MM.1S (cell line): ENCODE results near the gene RASA4B.
"Not testable (repeated sequence)": the region's sequence is repeated elsewhere in the genome, so short reads cannot be mapped to it uniquely, and the experiment has no call there.

ENCODE experiments used
- DNase-seq: peaks from one replicate; pipeline ENCODE4 v3.0.0-alpha.2; 2015
- H2AFZ ChIP-seq: fragments of 300-600 bp; sonication (generic); 2 replicates; pipeline ENCODE4 v1.6.0; 2016; ENCODE audit warnings: antibody characterized with exemption, low read length
- H3F3A ChIP-seq: fragments of 300-600 bp; sonication (generic); 2 replicates; pipeline ENCODE4 v1.6.1; 2016; ENCODE audit warnings: mild to moderate bottlenecking, antibody characterized with exemption, low read length, moderate library complexity, mixed read lengths; ENCODE audit not compliant: insufficient read depth
- H3K27ac ChIP-seq: fragments of 300-600 bp; sonication (generic); 2 replicates; pipeline ENCODE4 v1.5.1; 2016; ENCODE audit warnings: mild to moderate bottlenecking, low read length
- H3K27me3 ChIP-seq: fragments of 300-600 bp; sonication (generic); replicated peaks from 2 replicates; pipeline ENCODE4 v1.6.0; 2016; ENCODE audit warnings: low read length; ENCODE audit not compliant: insufficient read depth
- H3K36me3 ChIP-seq: fragments of 300-600 bp; sonication (generic); replicated peaks from 2 replicates; pipeline ENCODE4 v1.6.1; 2016; ENCODE audit warnings: mild to moderate bottlenecking, low read length, mixed read lengths; ENCODE audit not compliant: insufficient read depth
- H3K4me1 ChIP-seq: fragments of 300-600 bp; sonication (generic); 2 replicates; pipeline ENCODE4 v1.6.1; 2016; ENCODE audit warnings: low read length, mixed read lengths
- H3K4me2 ChIP-seq: fragments of 300-600 bp; sonication (generic); 2 replicates; pipeline ENCODE4 v1.6.0; 2016; ENCODE audit warnings: low read depth, low read length
- H3K4me3 ChIP-seq: fragments of 300-600 bp; sonication (generic); 2 replicates; pipeline ENCODE4 v1.5.1; 2016; ENCODE audit warnings: low read length, mixed read lengths
- H3K79me2 ChIP-seq: fragments of 300-600 bp; sonication (generic); 2 replicates; pipeline ENCODE4 v1.6.1; 2016; ENCODE audit warnings: mixed run types, low read length, mixed read lengths
- H3K9ac ChIP-seq: fragments of 300-600 bp; sonication (generic); 2 replicates; pipeline ENCODE4 v1.6.1; 2016; ENCODE audit warnings: low read length, mixed read lengths
- H3K9me2 ChIP-seq: fragments of 300-600 bp; sonication (generic); replicated peaks from 2 replicates; pipeline ENCODE4 v1.6.1; 2016; ENCODE audit warnings: mild to moderate bottlenecking, low read length, mixed read lengths; ENCODE audit not compliant: insufficient read depth
- H3K9me3 ChIP-seq: fragments of 300-600 bp; sonication (generic); replicated peaks from 2 replicates; pipeline ENCODE4 v1.6.1; 2016; ENCODE audit warnings: mild to moderate bottlenecking, low read length, mixed read lengths; ENCODE audit not compliant: insufficient read depth
- H4K20me1 ChIP-seq: fragments of 300-600 bp; sonication (generic); 2 replicates; pipeline ENCODE4 v1.6.1; 2016; ENCODE audit warnings: mild to moderate bottlenecking, low read length, moderate library complexity, mixed read lengths; ENCODE audit not compliant: insufficient read depth

Gene RASA4B

DNA sequence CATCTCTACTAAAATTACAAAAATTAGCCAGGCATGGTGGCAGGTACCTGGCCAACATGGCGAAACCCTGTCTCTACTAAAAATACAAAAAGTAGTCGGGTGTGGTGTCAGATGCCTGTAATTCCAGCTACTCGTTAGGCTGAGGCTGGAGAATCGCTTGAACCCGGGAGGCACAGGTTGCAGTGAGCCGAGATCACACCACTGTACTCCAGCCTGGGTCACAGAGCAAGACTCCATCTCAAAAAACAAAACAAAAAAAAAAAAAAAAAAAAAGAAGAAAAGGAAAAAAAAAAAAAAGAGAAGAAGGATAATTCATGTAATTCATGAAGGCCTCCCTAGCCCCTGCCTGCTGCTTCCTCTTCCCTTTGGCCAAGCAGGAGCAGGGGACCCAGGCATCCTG is 23.0 kb upstream of the RASA4B start:
- not testable (repeated sequence) for H3K27ac ChIP-seq, H3K4me3 ChIP-seq, H3K4me1 ChIP-seq, H3K27me3 ChIP-seq, H3K4me2 ChIP-seq, H3K9me2 ChIP-seq, H3K36me3 ChIP-seq, H3F3A ChIP-seq, H4K20me1 ChIP-seq, H2AFZ ChIP-seq, H3K9me3 ChIP-seq, H3K79me2 ChIP-seq, DNase-seq, H3K9ac ChIP-seq

DNA sequence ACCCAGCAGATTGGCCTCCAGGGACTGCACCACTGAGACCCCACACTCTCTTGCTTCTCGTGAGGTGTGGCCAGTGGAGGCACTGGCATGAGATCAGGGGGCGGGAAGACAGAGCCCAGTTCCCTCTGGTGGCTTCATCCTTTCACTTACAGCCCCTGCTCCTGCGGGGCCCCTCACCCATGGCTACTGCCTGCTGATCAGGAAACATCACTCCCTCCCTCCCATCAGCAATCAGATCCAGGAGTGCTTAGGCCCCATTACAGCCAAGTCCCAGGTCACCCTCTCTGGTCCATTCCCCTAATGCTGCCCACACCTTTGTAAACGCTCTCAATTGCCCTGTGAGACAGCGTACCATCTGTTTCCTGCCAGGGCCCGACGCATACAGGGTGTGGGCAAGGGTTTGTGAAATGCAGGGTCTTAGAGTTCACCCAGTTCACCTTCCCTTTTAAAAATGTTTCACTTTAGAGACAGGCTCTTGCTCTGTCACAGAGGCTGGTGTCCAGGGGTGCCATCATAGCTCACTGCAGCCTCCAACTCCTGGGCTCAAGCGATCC is 17.6 kb upstream of the RASA4B start:
- not testable (repeated sequence) for H3K9ac ChIP-seq, H3K4me1 ChIP-seq, H3K36me3 ChIP-seq, H3K9me2 ChIP-seq, H4K20me1 ChIP-seq, H3K27ac ChIP-seq, DNase-seq, H3K27me3 ChIP-seq, H3K9me3 ChIP-seq, H3K4me3 ChIP-seq, H3F3A ChIP-seq, H3K4me2 ChIP-seq, H3K79me2 ChIP-seq, H2AFZ ChIP-seq

DNA sequence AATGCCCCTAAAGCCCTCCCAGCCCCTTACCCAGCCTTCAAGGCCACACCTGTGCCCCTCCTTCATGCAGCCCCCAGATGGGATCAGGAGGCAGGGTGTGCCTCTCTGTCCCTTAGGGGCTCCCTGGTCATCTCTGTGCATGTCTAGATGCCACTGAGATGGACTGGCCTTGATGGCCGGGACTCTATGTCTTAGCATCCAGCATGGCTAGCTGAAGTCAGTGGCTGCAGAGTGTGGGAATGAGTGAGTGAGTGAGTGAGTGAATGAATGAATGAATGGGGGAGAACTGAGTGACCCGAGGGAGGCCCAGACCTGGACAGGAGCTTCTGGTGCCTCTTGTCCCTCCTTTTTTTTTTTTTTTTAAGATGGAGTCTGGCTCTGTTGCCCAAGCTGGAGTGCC is 14.6 kb upstream of the RASA4B start:
- not testable (repeated sequence) for H3K9ac ChIP-seq, H3K9me2 ChIP-seq, H2AFZ ChIP-seq, H3K36me3 ChIP-seq, H4K20me1 ChIP-seq, DNase-seq, H3K27me3 ChIP-seq, H3K4me1 ChIP-seq, H3K4me2 ChIP-seq, H3F3A ChIP-seq, H3K79me2 ChIP-seq, H3K4me3 ChIP-seq, H3K27ac ChIP-seq, H3K9me3 ChIP-seq

DNA sequence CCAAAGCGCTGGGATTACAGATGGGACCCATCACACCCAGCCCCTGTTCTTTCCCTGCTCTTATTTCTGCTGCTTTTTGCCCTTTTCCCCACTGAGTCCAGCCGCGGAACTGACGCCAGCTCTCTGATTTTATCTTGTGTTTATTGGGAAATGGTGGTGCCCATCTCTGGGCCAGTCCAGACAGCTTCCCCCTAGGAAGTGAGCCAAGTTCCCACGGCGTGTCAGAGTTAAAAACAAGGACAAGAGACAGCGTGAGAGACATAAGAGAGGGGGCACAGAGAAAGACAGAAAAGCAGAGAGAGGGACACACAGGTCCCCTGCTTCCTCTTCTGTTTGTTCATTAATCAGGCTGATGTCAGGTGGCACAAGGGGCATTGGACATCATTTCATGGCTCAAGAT is 14.0 kb upstream of the RASA4B start:
- H3K9me2 ChIP-seq, H3K4me1 ChIP-seq, H3F3A ChIP-seq, H4K20me1 ChIP-seq, H3K36me3 ChIP-seq, H3K4me3 ChIP-seq, DNase-seq, H3K27ac ChIP-seq, H3K9ac ChIP-seq, H3K27me3 ChIP-seq, H3K9me3 ChIP-seq, H2AFZ ChIP-seq, H3K79me2 ChIP-seq, H3K4me2 ChIP-seq: not testable (repeated sequence)

DNA sequence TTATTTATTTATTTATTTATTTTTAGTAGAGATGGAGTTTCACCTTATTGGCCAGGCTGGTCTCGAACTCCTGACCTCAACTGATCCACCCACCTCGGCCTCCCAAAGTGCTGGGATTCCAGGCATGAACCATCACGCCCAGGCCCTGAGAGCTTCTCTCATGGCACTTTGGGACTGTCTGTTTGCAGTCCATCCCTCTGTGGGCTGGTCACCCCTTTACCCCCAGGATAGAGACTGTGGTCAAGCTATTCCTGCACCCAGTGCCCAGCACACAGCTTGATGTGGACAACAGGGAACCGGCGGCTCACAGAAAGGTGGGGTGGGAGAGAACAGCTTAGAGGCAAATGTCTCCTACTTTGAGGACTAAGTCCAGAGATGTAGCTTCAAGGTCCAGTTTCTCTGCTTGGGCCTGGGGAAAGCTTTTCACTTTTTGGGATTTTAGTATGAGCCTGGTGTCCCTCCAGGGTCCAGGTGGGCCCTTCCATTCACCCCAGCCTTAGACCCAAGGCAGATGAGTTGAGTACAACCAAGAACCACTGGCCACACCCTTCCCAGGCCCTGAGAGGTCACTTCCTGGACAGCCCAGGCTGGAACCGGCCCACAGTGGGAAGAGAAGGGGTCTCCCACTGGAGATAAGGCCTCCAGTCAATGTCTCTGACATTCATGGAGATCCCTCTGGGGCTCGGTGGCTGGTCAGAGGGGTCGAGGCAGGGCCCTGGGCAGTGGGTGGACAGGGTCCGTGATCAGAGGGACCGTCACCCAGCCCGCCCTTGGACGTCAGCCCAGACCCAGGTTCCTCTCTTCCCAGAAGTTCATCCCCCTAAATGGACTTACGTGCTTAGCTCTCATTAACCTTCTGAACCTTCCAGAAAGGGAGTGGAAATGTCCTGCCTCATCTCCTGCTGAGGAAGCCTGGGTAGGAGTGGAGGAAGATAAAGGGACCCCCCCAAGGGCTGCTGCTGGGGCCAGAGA is 10.5 kb upstream of the RASA4B start:
- H3F3A ChIP-seq, H3K36me3 ChIP-seq, DNase-seq, H3K27me3 ChIP-seq, H3K27ac ChIP-seq, H3K79me2 ChIP-seq, H3K9me2 ChIP-seq, H3K9me3 ChIP-seq, H3K4me1 ChIP-seq, H3K4me3 ChIP-seq, H3K4me2 ChIP-seq, H4K20me1 ChIP-seq, H3K9ac ChIP-seq, H2AFZ ChIP-seq: not testable (repeated sequence)

DNA sequence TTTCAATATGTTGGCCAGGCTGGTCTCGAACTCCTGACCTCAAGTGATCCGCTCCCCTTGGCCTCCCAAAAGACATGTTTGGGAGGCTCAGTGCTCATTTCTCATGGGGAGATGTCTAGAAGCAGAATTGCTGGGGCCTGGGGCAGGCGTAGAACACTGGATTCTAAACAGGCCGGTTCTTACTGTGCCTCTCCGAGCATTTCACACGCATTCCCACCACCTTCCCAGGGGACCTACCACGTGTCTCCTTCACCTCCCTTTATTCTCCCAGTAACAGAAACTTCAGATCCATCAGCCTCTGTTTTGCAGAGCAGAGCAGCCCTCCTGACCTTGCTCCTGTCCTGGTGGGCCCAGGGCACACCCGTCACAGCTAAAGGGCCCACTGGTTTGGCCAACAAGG is 9.6 kb upstream of the RASA4B start:
- H2AFZ ChIP-seq, H3K4me2 ChIP-seq, H3K9ac ChIP-seq, H4K20me1 ChIP-seq, H3K27ac ChIP-seq, H3K79me2 ChIP-seq, H3K9me3 ChIP-seq, H3K9me2 ChIP-seq, H3K36me3 ChIP-seq, H3K4me1 ChIP-seq, H3K27me3 ChIP-seq, DNase-seq, H3K4me3 ChIP-seq, H3F3A ChIP-seq: not testable (repeated sequence)

DNA sequence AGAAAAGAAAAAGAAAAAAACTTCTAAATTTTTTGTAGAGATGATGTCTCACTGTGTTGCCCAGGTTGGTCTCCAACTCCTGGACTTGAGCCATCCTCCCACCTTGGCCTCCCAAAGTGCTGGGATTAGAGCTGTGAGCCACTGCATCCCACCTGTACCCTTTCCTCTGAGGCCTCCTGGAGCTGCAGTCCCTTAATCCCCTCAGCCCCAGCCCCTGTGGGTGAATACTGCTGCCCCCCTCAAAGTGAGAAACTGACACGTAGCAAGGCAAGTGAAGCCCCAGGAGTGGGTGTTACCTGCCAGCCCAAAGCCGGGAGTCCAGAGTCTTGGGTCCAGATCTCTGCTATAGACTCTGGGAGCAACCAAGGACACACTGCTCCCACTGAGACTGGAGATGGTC is 7.2 kb upstream of the RASA4B start:
- not testable (repeated sequence) for H3F3A ChIP-seq, H3K9me2 ChIP-seq, H3K9me3 ChIP-seq, H3K4me1 ChIP-seq, H3K79me2 ChIP-seq, H3K27ac ChIP-seq, DNase-seq, H4K20me1 ChIP-seq, H3K4me3 ChIP-seq, H3K9ac ChIP-seq, H3K36me3 ChIP-seq, H2AFZ ChIP-seq, H3K27me3 ChIP-seq, H3K4me2 ChIP-seq

DNA sequence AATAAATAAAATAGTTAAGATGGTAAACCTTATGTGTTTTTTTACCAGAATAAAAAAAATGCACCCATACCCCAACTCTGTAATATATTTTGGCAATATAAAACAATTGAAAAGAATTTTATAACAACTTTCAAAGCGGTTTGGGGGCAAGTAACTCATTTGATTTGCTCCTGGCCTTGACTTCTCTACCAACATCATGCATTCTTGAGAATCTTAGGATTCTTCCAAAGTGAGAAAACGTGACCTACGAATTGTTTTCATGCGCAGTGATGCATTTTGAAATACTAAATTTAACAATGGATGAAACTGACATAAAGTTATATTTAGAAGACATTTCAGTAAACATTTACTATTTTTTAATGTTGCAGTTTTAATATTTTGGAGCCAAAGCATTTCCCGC is 3.2 kb upstream of the RASA4B start:
- not testable (repeated sequence) for H3K36me3 ChIP-seq, H3K4me2 ChIP-seq, H2AFZ ChIP-seq, H3K4me3 ChIP-seq, H4K20me1 ChIP-seq, H3K27me3 ChIP-seq, H3K9ac ChIP-seq, H3F3A ChIP-seq, H3K79me2 ChIP-seq, H3K9me2 ChIP-seq, H3K4me1 ChIP-seq, DNase-seq, H3K27ac ChIP-seq, H3K9me3 ChIP-seq
